ENCODE results near the gene SPEM3. TPM values are rescaled to one million over a fixed set of nuclear protein-coding genes. Genes with fewer than 3 reads are reported as not detected.

SPEM3 gene
- total and polyA plus RNA-seq, 2 donors (not counting 3 experiments of a cell fraction or from before 2014, with no cell fraction given): not detected

DNA sequence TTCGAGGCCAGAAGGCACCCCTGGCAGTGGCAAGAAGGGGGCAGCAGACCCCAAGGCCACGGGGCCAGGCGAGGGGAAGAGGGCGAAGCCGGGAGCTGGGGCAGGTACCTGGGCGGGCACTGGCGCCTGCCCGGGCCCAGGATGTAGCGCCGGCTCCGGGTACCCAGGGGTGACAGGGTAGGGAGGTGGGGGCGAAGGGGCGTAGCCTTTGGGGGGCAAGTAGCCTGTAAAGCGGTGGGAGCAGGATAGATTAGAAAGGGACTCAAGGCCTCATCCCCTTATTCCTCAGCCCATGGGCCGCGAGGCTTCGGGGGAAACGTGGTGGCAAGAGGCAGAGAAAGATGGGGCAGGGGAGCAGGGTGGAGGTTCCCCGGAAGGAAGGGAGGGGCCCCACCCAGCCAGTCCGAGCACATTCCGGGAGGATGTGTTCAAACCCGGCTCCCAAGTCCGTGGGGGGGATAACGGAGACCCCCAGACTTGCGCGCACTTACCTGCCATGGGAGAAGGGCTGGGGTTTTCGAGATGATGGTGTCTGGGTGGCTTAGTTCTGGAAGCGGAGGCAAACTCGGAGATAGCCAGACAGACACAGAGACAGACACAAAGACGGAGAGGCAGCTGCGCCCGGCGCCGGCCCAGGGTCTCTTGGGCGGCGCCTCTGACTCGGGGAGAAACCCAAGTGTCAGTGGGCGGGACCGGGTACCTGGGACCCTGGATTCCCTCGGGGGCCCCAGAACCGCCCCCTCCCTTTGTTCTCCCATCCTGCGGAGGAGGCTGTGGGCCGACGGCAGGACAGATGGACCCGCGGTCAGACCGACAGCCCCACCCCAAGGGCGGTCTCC is 34.8 kb upstream of the SPEM3 start:
- dilution Hi-C loops (cut with MboI; ENCODE audit: extremely low pct_ligation_motif_present, low sequenced_read_pairs) (no loop called here), intact Hi-C loops (cut with micrococcal nuclease) (loop anchor here (1.0 to 5.0 kb wide), 5 partner anchors 10 to 167 kb away; partner anchors contain the start of genes POLR2A, SENP3, TMEM102 and TMEM256)
- H4K20me1 ChIP-seq (replicated peaks; ENCODE audit: control insufficient read depth, extremely low read depth, insufficient read depth, low read length): no peaks in the 10 kb centered on the region
- CTCF ChIA-PET: interaction anchor here (0.6 to 2.3 kb wide), 8 partner anchors 8 to 167 kb away, joined by 3 to 11 read pairs (median 5); partner anchors contain the start of gene TMEM256
- H3K9ac ChIP-seq (replicated peaks; ENCODE audit: extremely low read depth, insufficient read depth, low read length): peak overlapping the region; percentile 81
- H3K27ac ChIP-seq (ENCODE audit: insufficient read depth, low read depth, low read length): peak overlapping the region; percentile 38
- no peaks in the 10 kb centered on the region for H3K27me3 ChIP-seq (ENCODE audit: control insufficient read depth in 2 of 2, insufficient read depth in 2 of 2, low read length in 2 of 2)
- no peaks in the 10 kb centered on the region for H3K79me2 ChIP-seq (ENCODE audit: control insufficient read depth, insufficient read depth, low read length)
- TF ChIP-seq, protein P1, sequence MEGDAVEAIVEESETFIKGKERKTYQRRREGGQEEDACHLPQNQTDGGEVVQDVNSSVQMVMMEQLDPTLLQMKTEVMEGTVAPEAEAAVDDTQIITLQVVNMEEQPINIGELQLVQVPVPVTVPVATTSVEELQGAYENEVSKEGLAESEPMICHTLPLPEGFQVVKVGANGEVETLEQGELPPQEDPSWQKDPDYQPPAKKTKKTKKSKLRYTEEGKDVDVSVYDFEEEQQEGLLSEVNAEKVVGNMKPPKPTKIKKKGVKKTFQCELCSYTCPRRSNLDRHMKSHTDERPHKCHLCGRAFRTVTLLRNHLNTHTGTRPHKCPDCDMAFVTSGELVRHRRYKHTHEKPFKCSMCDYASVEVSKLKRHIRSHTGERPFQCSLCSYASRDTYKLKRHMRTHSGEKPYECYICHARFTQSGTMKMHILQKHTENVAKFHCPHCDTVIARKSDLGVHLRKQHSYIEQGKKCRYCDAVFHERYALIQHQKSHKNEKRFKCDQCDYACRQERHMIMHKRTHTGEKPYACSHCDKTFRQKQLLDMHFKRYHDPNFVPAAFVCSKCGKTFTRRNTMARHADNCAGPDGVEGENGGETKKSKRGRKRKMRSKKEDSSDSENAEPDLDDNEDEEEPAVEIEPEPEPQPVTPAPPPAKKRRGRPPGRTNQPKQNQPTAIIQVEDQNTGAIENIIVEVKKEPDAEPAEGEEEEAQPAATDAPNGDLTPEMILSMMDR (IDR thresholded peaks at IDR 0.05; ENCODE audit: extremely low read depth in 1 of 2, insufficient read depth in 1 of 2, low read depth in 1 of 2, low read length in 2 of 2): peak in 1 of 2 donors; percentile 7
- no peak for TF ChIP-seq POLR2AphosphoS5 (IDR thresholded peaks at IDR 0.05; ENCODE audit: insufficient read depth, low read depth, low read length)
- no peaks in the 10 kb centered on the region for H3K9me1 ChIP-seq (replicated peaks; ENCODE audit: control insufficient read depth, extremely low read depth, insufficient read depth, low read length)
- DNase-seq (ENCODE audit: low read depth, low spot score) (no peak), FAIRE-seq (no peak)
- H3K9me3 ChIP-seq (replicated peaks; ENCODE audit: control insufficient read depth, insufficient read depth, low read length): no peaks in the 10 kb centered on the region
- peaks cover 16% of the 10 kb centered on the region for H3K4me1 ChIP-seq (ENCODE audit: control insufficient read depth, extremely low read depth, insufficient read depth, low read length)
- no TSS peak for BruUV-seq (replicated peaks)
- peak overlapping the region; percentile 45 for H3K4me2 ChIP-seq (ENCODE audit: insufficient read depth, low read length)
- H3K36me3 ChIP-seq (ENCODE audit: control insufficient read depth in 2 of 2, extremely low read depth in 1 of 2, insufficient read depth in 2 of 2, low read length in 2 of 2): peaks cover 0 to 18% of the 10 kb centered on the region in 2 experiments
- peak overlapping the region; percentile 58 to 93 (median 92) for H3K4me3 ChIP-seq (replicated peaks in 1 of 3; ENCODE audit: insufficient read depth in 1 of 3, low read depth in 1 of 3, low read length in 3 of 3)
- POLR2A ChIA-PET: interaction anchor here (1.0 kb wide), 1 partner anchor 10 kb away, joined by 11 read pairs; the partner anchor contains the start of gene TMEM256
- peak overlapping the region; percentile 51 for H2AFZ ChIP-seq (ENCODE audit: low read depth, low read length)

Data from endothelial cell of umbilical vein (primary cell).